Endothelial cell of umbilical vein (primary cell): ENCODE results near the gene STEAP1.
"Not testable (repeated sequence)": the region's sequence is repeated elsewhere in the genome, so short reads cannot be mapped to it uniquely, and the experiment has no call there.

Experiments used
- EZH2 ChIP-seq: IDR thresholded peaks from 2 replicates; pipeline ENCODE4 v1.6.1; 2012; ENCODE audit warnings: borderline replicate concordance, low read depth, mild to moderate bottlenecking, moderate library complexity, low read length, inconsistent platforms; ENCODE audit not compliant: severe bottlenecking
- FOS ChIP-seq: IDR thresholded peaks from 2 replicates; pipeline ENCODE4 v1.6.1; 2011; ENCODE audit warnings: mild to moderate bottlenecking, low read length, moderate library complexity, borderline replicate concordance; ENCODE audit not compliant: insufficient read depth
- GATA2 ChIP-seq: IDR thresholded peaks from 2 replicates; pipeline ENCODE4 v1.7.0; 2011; ENCODE audit warnings: low read depth, mild to moderate bottlenecking, moderate library complexity, mixed read lengths, low read length; ENCODE audit not compliant: insufficient read length, insufficient read depth
- POLR2A ChIP-seq: IDR thresholded peaks from 2 replicates; pipeline ENCODE4 v1.6.1; 2012; ENCODE audit warnings: low read depth, mild to moderate bottlenecking, control low read depth, low read length
- POLR2AphosphoS5 ChIP-seq: IDR thresholded peaks from 2 replicates; pipeline ENCODE4 v1.6.1; 2012; ENCODE audit warnings: low read depth, mild to moderate bottlenecking, control low read depth, low read length, moderate library complexity; ENCODE audit not compliant: insufficient read depth
- TF ChIP-seq, protein P1 (sequence below), 2 donors: IDR thresholded peaks; 1 replicate in 1 of 2; 2 replicates in 1 of 2; pipeline ENCODE4 v1.5.1; 2011; ENCODE audit warnings: low read length in 2 of 2, mild to moderate bottlenecking in 2 of 2, moderate library complexity in 2 of 2, control low read depth in 1 of 2, inconsistent platforms in 1 of 2, low read depth in 1 of 2; ENCODE audit not compliant: insufficient read depth in 1 of 2; ENCODE audit errors: extremely low read depth in 1 of 2
- TF ChIP-seq, protein P2 (sequence below): IDR thresholded peaks from 2 replicates; pipeline ENCODE4 v1.6.1; 2011; ENCODE audit not compliant: insufficient read depth, insufficient read length

- TF ChIP-seq POLR2AphosphoS5, EZH2, POLR2A, GATA2, FOS: not testable (repeated sequence)
- TF ChIP-seq, protein P1, sequence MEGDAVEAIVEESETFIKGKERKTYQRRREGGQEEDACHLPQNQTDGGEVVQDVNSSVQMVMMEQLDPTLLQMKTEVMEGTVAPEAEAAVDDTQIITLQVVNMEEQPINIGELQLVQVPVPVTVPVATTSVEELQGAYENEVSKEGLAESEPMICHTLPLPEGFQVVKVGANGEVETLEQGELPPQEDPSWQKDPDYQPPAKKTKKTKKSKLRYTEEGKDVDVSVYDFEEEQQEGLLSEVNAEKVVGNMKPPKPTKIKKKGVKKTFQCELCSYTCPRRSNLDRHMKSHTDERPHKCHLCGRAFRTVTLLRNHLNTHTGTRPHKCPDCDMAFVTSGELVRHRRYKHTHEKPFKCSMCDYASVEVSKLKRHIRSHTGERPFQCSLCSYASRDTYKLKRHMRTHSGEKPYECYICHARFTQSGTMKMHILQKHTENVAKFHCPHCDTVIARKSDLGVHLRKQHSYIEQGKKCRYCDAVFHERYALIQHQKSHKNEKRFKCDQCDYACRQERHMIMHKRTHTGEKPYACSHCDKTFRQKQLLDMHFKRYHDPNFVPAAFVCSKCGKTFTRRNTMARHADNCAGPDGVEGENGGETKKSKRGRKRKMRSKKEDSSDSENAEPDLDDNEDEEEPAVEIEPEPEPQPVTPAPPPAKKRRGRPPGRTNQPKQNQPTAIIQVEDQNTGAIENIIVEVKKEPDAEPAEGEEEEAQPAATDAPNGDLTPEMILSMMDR (IDR thresholded peaks at IDR 0.05; ENCODE audit: extremely low read depth in 1 of 2, insufficient read depth in 1 of 2, low read depth in 1 of 2, low read length in 2 of 2), result not testable (repeated sequence)
- TF ChIP-seq, protein P2, sequence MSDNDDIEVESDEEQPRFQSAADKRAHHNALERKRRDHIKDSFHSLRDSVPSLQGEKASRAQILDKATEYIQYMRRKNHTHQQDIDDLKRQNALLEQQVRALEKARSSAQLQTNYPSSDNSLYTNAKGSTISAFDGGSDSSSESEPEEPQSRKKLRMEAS, result not testable (repeated sequence)
Measured at GRCh38 chr7:90120205-90120604, 34.1 kb upstream of the STEAP1 start.
